Right lobe of liver (tissue), 4 donors: ENCODE measurements around the gene RUNX2.

Source experiments
- CTCF ChIP-seq, 4 donors: fragments of 200-600 bp in 3 of 4; fragments of 450-650 bp in 1 of 4; IDR thresholded peaks; one replicate each; pipeline versions ENCODE4 v1.5.1 to v1.8.0; 2016 to 2022; ENCODE audit warnings: antibody characterized with exemption in 4 of 4, mild to moderate bottlenecking in 2 of 4
- POLR2A ChIP-seq: fragments of 450-650 bp; IDR thresholded peaks from one replicate; pipeline ENCODE4 v1.6.1; 2017; ENCODE audit warnings: antibody characterized with exemption, mild to moderate bottlenecking
- donor health status: DM: no; HTN: no; CAD: no.
- donor health status: DM: no; HTN: no; CAD: no.
- donor health status: DM: no; HTN: yes; CAD: no.

GRCh38 chr6:45376310-45377042 is 48.3 kb downstream of the RUNX2 start:
- TF ChIP-seq CTCF (IDR thresholded peaks at IDR 0.05) (no peak), POLR2A (no peak)
